PC-3 (cell line): ENCODE results near the gene MARCHF3. TPM values are rescaled to one million over a fixed set of nuclear protein-coding genes. Genes with fewer than 3 reads are reported as not detected.

Experiments
- ATAC-seq: fragments of 200-7000 bp; cut with Tn5 transposase; 2 replicates; pipeline ENCODE4 v1.9.1; 2020; ENCODE audit warnings: mild to moderate bottlenecking, moderate library complexity
- BruUV-seq: library from RNA; stranded (reverse); fragments of 400-500 nt; replicated peaks from 2 replicates; lab custom pipeline; 2021; lab: Mats Ljungman, UMichigan
- CTCF ChIA-PET: fragments of 300-600 bp; sonication (Branson Sonifier 250); formaldehyde crosslinking; loops from one replicate; lab custom pipeline; 2022; ENCODE audit warnings: antibody characterized with exemption; lab: Charles Lee
- POLR2A ChIA-PET: fragments of 300-600 bp; sonication (Branson Sonifier 250); formaldehyde crosslinking; loops from one replicate; lab custom pipeline; 2022; ENCODE audit warnings: antibody characterized with exemption; ENCODE audit not compliant: unreplicated experiment; lab: Charles Lee
- DNase-seq: peaks from one replicate; pipeline ENCODE4 v3.0.0-alpha.2; 2015
- H2AFZ ChIP-seq: fragments of 300-600 bp; sonication (generic); 2 replicates; pipeline ENCODE4 v1.6.0; 2016; ENCODE audit warnings: antibody characterized with exemption, low read length
- H3F3A ChIP-seq: fragments of 300-600 bp; sonication (generic); one replicate; pipeline ENCODE4 v1.6.0; 2017; ENCODE audit warnings: antibody characterized with exemption, low read length, control low read depth, mild to moderate bottlenecking; ENCODE audit not compliant: unreplicated experiment
- H3K27ac ChIP-seq: fragments of 300-600 bp; sonication (generic); 2 replicates; pipeline ENCODE4 v1.5.1; 2016; ENCODE audit warnings: mild to moderate bottlenecking, low read length
- H3K27me3 ChIP-seq: fragments of 300-600 bp; sonication (generic); 2 replicates; pipeline ENCODE4 v1.6.1; 2016; ENCODE audit warnings: low read length, mixed read lengths
- H3K36me3 ChIP-seq: fragments of 300-600 bp; sonication (generic); 2 replicates; pipeline ENCODE4 v1.6.1; 2016; ENCODE audit warnings: low read depth, mixed run types, low read length, mixed read lengths
- H3K4me1 ChIP-seq: fragments of 300-600 bp; sonication (generic); 2 replicates; pipeline ENCODE4 v1.5.1; 2016; ENCODE audit warnings: low read length; ENCODE audit not compliant: insufficient read depth
- H3K4me2 ChIP-seq: fragments of 300-600 bp; sonication (generic); 2 replicates; pipeline ENCODE4 v1.6.0; 2016; ENCODE audit warnings: low read length
- H3K4me3 ChIP-seq: fragments of 300-600 bp; sonication (generic); 2 replicates; pipeline ENCODE4 v1.5.1; 2016; ENCODE audit warnings: mild to moderate bottlenecking, low read length, mixed read lengths
- H3K79me2 ChIP-seq: fragments of 300-600 bp; sonication (generic); 2 replicates; pipeline ENCODE4 v1.6.1; 2017; ENCODE audit warnings: low read length, mixed read lengths
- H3K9ac ChIP-seq: fragments of 300-600 bp; sonication (generic); 2 replicates; pipeline ENCODE4 v1.6.0; 2016; ENCODE audit warnings: mild to moderate bottlenecking, low read length
- H3K9me2 ChIP-seq: fragments of 300-600 bp; sonication (generic); replicated peaks from 2 replicates; pipeline ENCODE4 v1.6.1; 2016; ENCODE audit warnings: mixed run types, low read length, mixed read lengths
- H3K9me3 ChIP-seq: fragments of 300-600 bp; sonication (generic); 2 replicates; pipeline ENCODE4 v1.6.1; 2016; ENCODE audit warnings: low read length, mixed read lengths
- H4K20me1 ChIP-seq: fragments of 300-600 bp; sonication (generic); 2 replicates; pipeline ENCODE4 v1.6.1; 2016; ENCODE audit warnings: low read length, mixed read lengths
- CTCF ChIP-seq: fragments of 300-600 bp; sonication (generic); conservative IDR thresholded peaks from 2 replicates; pipeline ENCODE4 v1.5.1; 2017; ENCODE audit warnings: antibody characterized with exemption, low read depth, mild to moderate bottlenecking, low read length
- EZH2 ChIP-seq: fragments of 300-600 bp; sonication (generic); IDR thresholded peaks from one replicate; pipeline ENCODE4 v1.6.1; 2017; ENCODE audit warnings: antibody characterized with exemption, mild to moderate bottlenecking, low read length; ENCODE audit not compliant: unreplicated experiment
- EZH2phosphoT487 ChIP-seq: fragments of 300-600 bp; sonication (generic); IDR thresholded peaks from 2 replicates; pipeline ENCODE4 v1.6.1; 2018; ENCODE audit warnings: mild to moderate bottlenecking, antibody characterized with exemption, low read length, borderline replicate concordance
- intact Hi-C: fragments of 100-400 bp; cut with micrococcal nuclease; formaldehyde crosslinking; loops from 2 replicates; pipeline ENCODE4 v1.9.0; 2023
- total RNA-seq: library from RNA; depleted of rRNA; stranded (reverse); fragments of >200 nt; gene quantifications from 2 replicates; pipeline ENCODE4 v1.2.3, GENCODE V29; 2014

MARCHF3 gene
- total RNA-seq, 1 experiment from 2014 or later, result 2.5 TPM

- H3K27me3 ChIP-seq, result no peaks in the 10 kb centered on the region
- peak; percentile 51 for DNase-seq
These were observed 38.3 kb upstream of the MARCHF3 start for GRCh38 chr5:127068493-127069214.

GRCh38 chr5:127066721-127067120 lies 36.4 kb upstream of the MARCHF3 start:
- no peak overlapping the region for H3K9ac ChIP-seq
- no peak overlapping the region for H3K4me2 ChIP-seq
- H3K9me3 ChIP-seq, result no peaks in the 10 kb centered on the region
- H3K4me1 ChIP-seq, result no peaks in the 10 kb centered on the region
- TF ChIP-seq CTCF, result no peak
- intact Hi-C loops, result no loop called here
- H3F3A ChIP-seq, result no peaks in the 10 kb centered on the region
- H3K27ac ChIP-seq, result no peak overlapping the region
- H3K27me3 ChIP-seq, result no peaks in the 10 kb centered on the region
- DNase-seq (no peak), ATAC-seq (no peak)
- no peak overlapping the region for H2AFZ ChIP-seq
- no peaks in the 10 kb centered on the region for H3K36me3 ChIP-seq
- CTCF ChIA-PET, result no interaction called here
- H4K20me1 ChIP-seq, result no peaks in the 10 kb centered on the region
- POLR2A ChIA-PET, result no interaction called here
- no peak overlapping the region for H3K4me3 ChIP-seq
- no TSS peak for BruUV-seq
- no peaks in the 10 kb centered on the region for H3K9me2 ChIP-seq
- H3K79me2 ChIP-seq, result no peaks in the 10 kb centered on the region

More at GRCh38 chr5:127068493-127069214, 38.3 kb upstream of the MARCHF3 start:
- Histone ChIP-seq H2AFZ (no peak overlapping the region), H3K79me2 (no peaks in the 10 kb centered on the region), H4K20me1 (no peaks in the 10 kb centered on the region), H3K9ac (no peak overlapping the region), H3K27ac (no peak overlapping the region), H3K4me1 (no peaks in the 10 kb centered on the region), H3K4me2 (no peak overlapping the region), H3K4me3 (no peak overlapping the region), H3F3A (no peaks in the 10 kb centered on the region), H3K9me2 (no peaks in the 10 kb centered on the region), H3K9me3 (no peaks in the 10 kb centered on the region), H3K36me3 (no peaks in the 10 kb centered on the region)
- BruUV-seq, result no TSS peak
- ChIA-PET POLR2A (no interaction called here), CTCF (no interaction called here)
- intact Hi-C loops, result no loop called here
- no peak for TF ChIP-seq EZH2phosphoT487
- no peak for TF ChIP-seq EZH2
- TF ChIP-seq CTCF, result no peak
- ATAC-seq, result no peak

- Histone ChIP-seq H3K9me2 (no peaks in the 10 kb centered on the region), H3K27me3 (no peaks in the 10 kb centered on the region), H3K4me2 (no peak overlapping the region), H2AFZ (no peak overlapping the region), H3K27ac (no peak overlapping the region), H4K20me1 (no peaks in the 10 kb centered on the region), H3K9me3 (no peaks in the 10 kb centered on the region), H3K4me1 (no peaks in the 10 kb centered on the region), H3K9ac (no peak overlapping the region), H3K79me2 (no peaks in the 10 kb centered on the region), H3K36me3 (no peaks in the 10 kb centered on the region), H3K4me3 (no peak overlapping the region), H3F3A (no peaks in the 10 kb centered on the region)
- no TSS peak for BruUV-seq
- ATAC-seq (no peak), DNase-seq (no peak)
- intact Hi-C loops, result no loop called here
- ChIA-PET POLR2A (no interaction called here), CTCF (no interaction called here)
- TF ChIP-seq EZH2 (no peak), CTCF (no peak), EZH2phosphoT487 (no peak)
These were observed 34.0 kb upstream of the MARCHF3 start for GRCh38 chr5:127064253-127064840.
